GM19035 (cell line): ENCODE results near the gene KLC1.
"Not testable (repeated sequence)": the region's sequence is repeated elsewhere in the genome, so short reads cannot be mapped to it uniquely, and the experiment has no call there.

Source experiments
- ATAC-seq: cut with Tn5 transposase; IDR thresholded peaks from one replicate; pipeline ENCODE4 v1.9.1; 2021; ENCODE audit not compliant: unreplicated experiment

KLC1 gene

DNA sequence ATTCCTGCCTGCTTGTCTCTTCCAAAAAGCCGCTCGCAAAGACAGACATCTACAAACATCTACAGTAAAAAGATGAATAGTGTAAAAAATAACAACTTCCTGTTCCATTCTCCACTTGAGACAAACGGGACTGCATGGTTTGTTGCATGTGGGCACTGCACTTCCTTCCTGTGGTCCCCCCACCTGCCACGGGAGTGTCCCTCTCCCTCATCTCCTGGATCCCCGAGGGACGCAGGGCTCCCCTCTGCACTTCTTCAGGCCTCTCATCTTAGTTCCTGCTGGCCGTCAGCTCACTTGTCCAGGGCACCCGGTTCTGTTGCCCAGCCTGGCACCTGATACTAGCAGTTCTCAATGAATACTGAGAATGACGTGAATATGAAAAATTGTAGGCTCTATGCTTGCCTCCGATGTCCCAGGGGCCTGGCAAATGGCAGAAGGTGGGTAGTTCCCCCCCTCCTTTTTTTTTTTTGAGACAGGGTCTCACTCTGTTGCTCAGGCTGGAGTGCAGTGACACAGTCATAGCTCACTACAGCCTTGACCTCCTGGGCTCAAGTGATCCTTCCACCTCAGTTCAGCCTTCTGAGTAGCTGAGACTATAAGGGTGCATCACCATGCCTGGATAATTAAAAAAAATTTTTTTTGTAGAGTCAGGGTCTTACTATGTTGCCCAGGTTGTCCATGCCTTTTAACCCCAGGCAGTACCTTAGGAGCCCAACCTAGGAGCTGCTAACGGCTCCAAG, 3.5 kb upstream of the KLC1 start:
- ATAC-seq, result no peak

DNA sequence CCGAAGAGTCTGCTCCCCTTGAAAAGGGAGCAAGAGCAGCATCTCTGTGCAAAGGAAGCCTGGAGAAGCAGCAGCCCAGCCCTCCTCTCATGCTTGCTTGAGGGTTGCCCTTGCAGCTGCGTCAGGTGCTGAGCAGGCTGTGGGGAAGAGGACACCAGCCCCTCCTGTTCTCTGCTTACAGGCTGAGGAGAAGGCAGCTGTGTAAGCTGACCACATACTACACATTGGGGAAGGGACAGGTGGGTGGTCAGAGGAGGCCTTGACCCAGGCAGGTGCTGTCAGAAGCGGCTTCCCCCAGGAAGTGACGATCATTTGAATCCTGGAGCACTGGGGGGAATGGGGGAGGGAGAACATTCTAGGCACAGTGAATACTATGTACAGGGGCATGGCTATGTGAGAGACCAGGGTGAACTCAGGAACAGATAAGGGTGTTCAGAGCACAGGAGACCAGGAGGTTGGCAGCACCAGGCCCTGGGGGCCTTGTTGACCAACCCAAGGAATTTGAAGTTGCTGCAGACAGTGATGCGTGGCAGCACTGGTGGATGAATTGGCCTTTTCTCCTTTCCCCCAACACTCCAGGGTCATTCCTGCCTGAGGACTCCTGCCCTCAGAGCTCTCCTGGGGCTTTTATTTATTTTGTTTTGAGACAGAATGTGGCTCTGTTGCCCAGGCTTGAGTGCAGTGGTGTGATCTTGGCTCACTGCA, 2.7 kb upstream of the KLC1 start:
- no peak for ATAC-seq

DNA sequence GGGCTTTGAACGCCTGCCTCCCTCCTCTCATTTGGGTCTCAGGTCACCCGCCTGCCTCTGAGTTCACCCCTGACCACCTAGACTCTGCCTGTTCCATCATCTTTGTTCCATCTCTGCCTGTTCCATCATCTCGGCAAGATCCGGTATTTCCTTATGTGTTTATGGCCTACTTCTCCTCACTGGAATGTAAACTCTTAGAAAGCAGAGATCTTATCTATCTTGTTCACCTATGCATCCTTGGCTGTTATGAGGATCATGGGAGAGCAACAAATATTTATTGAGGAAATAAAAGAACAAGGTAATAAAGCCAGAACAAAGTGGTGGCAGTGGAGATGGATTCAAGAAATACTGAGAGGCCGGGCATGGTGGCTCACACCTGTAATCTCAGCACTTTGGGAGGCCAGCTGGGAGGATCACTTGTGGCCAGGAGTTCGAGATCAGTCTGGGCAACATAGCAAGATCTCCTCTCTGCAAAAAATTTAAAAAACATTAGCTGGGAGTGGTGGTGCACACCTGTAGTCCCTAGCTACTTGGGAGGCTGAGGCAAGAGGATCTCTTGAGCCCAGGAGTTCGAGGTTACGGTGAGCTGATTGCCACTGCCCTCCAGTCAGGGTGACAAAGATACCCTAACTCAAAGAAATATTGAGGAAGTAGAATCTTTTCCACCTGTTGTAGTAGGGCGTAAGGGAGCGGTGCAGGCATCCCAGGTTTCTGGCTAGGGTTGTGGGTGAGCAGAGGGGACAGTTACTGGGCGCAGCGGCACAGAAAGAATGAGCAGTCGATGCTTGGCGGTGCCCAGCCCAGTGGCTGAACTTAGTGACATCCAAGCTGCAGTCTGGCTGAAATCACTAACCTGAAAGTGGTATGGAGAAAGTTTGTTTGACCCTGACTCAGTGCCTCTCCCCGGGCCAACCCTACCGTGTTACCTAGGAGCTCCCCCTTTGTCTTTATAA, 1.7 kb upstream of the KLC1 start:
- no peak for ATAC-seq

DNA sequence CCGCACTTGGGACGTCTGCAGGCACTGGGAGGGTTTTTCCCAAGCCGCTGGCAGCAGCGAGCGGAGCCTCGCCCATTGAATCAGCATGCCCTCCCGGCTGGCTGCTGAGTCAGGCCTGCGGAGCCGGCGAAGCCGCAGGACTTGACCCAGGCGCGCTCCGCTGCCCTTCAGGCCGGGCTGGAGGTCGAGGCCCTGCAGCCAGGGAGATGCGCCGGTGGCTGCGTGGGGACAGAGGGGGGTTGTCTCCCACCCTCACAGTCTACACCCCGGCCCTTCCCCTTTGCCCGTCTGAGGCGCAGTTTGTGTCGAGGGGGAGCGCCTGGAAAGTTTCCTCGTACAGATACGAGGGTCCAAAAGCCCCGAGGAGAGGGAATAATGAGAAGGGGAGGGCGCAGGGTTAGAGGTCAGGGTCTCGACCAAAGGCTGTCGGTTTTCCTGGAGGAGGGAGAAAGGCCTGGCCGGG, 759 bp upstream of the KLC1 start:
- no peak for ATAC-seq

DNA sequence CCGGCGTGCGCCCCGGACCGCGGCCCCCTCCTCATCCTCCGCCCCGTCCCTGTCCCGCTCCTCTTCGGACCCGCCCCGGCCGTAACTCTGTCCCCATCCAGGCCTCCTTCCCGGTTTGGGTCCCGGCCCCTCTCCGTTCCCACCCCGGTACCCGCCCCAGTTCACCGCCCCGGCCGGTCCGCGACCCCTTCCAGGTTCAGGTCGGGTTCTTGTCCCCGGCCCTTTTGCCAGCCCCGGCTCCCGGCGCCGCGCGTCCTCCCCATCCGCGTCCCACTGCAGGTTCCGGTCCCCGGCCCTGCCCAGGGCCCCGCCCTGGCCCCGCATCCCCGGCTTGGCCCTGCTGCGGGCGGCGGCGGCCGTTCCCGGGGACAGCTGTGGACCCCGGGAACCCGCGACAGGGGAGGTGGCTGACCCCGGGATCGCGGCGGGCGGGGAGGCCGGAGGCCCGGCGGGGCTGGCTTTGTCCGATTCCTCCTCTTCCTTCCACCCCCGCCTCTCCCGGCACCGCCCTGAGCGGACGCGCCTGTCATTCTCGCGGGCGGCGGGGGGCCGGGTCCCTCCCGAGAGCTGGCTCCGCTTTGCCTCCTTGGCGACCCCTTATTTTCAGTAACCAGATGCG, 601 bp downstream of the KLC1 start:
- ATAC-seq, result peak; percentile 41

DNA sequence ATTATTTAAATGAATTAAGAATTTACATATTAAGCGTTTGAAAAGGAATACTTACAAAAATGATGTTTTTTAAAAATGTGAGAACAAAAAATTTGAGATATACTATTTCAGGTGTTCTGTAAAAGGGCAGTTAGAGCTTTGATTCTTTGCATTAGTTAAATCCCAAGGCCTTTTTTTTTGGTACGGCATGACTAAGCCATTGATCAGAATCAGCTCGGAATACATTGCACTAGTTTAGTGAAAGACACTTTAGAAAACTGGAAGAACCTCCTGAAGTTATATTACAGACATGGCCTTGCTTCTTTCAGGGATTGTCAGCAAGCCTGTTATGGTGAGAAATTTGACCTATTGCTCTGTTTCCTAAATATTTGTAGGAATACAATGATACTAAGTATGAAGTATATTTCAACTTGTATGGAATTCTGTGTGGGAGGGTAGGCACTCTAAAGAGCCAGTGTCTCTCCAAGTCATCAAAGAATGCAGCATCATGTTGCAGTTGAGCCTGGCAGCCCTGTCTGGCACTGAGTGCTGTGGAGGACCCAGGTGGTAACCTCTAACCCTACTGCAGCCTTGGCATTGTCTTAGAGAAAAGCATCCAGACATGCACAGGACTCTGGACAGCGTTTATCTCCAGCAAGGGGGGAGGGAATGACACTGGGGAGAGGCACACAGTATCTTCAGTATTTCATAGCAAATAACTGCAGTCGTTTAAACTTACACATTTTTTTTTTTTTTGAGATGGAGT, 1.5 kb downstream of the KLC1 start:
- ATAC-seq, result no peak

DNA sequence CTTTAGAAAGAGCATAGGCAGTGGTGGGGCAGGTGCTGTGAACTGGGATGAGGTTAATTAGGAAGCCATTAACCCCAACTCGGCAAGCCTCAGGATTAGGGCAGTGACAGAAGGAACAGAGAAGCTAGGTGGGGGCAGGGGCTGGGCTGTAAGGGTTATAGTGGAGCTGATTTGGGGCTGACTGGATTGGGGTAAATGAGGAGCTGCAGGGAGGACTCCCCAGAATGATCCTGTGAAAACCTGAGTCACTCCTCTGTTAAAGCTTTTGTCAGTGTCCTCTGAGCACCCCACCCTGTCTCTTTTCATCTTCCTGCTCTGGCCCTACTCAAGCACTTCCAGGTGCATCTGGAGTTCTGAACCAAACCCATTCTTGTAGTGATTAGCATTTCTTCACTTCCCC, 4.4 kb downstream of the KLC1 start:
- no peak for ATAC-seq

DNA sequence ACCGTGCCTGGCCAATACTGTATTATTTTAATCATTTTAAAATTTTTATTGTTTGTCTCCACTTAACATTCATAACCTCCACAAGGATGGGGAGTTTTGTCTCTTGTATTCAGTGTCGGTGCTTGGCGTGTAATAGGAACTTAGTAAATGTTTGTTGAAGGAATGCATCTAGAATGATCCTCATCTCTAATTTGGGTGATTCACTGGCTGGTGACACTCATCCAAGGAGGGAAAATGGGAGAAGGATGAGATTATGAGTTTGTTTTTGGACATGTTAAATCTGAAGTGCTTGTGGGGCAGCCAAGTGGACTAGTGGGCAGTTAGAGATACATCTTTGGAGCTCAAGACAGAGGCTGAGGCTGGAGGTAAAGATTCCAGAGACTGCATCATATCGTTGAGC, 5.1 kb downstream of the KLC1 start:
- no peak for ATAC-seq

DNA sequence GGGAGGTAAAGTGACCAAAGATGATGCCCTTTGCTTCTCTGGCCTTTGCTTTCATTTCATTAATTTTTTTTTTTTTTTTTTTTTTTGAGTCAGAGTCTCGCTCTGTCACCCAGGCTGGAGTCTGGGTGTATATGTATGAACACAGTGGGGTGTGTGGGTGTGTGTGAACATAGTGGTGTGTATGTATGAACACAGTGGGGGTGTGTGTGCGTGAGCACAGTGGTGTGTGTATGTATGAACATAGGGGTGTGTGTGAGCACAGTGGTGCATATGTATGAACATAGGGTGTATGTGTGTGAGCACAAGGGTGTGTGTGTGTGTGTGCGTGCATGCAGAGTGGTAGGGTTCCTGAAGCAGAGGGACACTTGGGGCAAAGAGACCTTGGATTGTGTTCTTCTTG, 9.6 kb downstream of the KLC1 start:
- ATAC-seq, result no peak

DNA sequence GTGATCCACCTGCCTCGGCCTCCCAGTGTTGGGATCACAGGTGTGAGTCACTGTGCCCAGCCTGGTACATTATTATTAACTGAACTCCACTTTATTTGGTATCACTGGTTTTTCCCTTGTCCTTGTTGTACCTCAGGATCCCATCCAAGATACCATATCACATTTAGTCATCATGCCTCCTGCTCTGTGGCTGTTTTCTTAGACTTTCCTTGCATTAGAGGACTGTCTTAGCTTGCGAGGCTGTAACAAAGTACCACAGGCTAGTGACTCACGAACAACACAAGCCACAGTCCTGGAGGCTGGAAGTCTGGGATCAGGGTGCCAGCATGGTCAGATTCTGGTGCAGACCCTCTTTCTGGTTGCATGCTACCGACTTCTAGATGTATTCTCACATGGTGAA, 12.2 kb downstream of the KLC1 start:
- ATAC-seq, result no peak

DNA sequence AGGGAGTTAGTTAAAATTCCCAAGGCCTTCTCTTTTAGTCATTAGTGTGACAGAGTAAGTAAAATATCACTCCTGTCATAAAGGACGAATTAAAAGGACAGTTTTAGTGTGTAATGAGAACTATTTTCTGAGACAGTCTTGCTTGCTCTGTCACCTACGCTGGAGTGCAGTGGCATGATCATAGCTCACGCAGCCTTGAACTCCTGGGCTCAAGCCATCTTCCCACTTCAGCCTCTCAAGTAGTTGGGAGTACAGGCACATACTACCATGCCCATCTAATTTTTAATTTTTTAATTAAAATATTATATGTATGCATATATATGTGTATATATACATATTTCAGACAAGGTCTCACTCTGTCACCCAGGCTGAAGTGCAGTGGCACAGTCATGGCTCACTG, 17.2 kb downstream of the KLC1 start:
- no peak for ATAC-seq

DNA sequence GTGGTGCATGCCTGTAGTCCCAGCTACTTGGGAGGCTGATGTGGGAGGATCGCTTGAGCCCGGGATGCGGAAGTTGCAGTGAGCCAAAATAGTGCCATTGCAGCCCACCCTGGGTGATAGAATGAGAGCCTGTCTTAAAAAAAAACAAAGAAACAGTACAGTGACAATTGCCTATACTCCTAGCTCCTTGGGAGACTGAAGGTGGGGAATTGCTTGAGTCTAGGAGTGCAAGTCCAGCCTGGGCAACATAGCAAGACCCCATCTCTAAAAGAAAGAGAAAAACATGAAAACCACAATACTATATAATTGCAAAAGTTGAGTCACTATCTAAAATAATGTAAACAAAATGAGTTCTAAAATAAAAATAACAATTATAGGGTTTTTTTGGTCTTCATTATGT, 20.0 kb downstream of the KLC1 start:
- no peak for ATAC-seq

DNA sequence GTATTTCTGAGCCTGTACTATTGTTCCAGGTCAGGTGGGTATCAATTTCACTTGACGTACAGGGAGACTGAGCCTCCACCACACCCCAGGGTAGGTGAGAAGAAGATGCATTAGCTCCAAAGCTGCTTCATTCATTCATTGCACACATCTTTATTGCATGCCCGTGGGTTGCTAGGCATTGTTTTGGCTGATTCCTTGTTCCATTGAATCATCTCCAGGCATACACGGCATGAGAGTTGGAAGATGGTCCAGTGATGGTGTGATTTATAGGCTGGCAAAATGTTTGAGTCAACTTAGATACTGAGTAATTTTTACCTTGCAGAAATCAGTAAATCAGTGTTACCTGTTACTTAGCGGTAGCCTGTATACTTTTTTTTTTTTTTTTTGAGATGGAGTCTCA, 21.2 kb downstream of the KLC1 start:
- no peak for ATAC-seq

DNA sequence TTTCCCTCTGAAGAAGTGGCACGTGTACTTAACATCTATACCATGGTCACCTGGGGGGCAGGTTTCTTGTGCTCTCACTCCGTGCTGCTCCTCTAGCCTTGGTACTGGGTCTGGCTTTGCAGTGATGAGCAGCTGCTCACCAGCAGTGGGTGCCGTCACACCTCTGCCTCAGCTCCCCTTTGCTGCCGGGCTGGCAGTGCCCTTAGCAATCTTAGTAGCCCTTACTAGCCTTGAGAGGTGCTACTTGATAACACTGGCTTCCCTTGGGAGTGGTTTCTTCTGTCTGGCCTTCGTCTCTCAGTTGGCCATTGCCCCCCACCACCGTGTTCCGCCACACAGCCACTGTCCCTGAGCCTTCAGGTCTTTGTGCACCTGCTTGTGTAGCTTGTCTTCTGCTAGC, 22.6 kb downstream of the KLC1 start:
- no peak for ATAC-seq

DNA sequence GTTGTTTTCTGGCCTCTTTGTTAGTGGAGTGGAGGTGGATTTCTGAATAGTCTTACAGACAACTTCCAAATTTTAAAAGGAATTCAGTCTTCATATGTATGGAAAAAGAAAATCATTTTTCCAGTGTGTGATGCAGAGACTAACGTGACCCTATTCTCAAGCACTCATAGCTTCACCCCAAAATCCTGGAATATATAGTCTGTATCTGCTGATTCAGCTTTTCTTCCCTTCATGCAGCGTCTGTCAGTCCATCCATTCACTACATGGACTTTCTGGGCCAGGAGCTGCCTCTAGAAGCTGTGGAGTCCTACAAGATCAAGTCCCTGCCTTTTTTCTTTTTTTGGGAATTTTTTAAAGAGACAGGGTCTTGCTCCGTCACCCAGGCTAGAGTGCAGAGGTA, 23.8 kb downstream of the KLC1 start:
- no peak for ATAC-seq

DNA sequence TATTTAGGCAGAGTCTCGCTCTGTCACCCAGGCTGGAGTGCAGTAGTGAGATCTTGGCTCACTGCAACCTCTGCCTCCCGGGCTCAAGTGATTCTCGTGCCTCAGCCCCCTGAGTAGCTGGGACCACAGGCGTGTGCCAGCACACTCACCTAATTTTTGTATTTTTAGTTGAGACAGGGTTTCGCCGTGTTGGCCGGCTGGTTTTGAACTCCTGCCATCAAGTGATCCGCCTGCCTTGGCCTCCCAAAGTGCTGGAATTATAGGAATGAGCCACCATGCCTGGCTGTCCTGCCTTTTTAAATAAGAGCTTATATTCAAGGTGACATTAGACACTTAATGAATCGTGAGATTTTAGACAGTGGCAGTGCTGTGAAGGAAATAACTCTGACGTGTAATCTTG, 24.3 kb downstream of the KLC1 start:
- not testable (repeated sequence) for ATAC-seq

DNA sequence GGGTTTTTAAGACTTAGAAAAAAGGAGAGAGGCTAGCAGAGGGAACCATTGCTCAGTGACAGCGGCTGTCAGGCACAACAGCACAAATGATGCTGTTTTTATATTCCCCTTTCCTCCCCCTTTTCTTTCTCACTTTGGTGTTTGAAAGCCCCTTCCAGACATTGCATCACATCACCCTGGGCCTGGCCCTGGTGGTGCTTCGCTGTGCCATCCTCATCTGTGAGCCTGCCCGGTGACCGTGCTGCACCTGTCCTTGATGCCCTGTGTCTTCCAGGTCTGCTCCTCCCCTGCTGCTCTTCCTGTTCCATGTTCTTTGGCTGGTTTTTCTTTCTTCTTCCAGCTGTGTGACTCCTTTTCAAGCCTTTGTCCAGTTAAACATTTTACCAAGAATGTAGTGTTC, 24.8 kb downstream of the KLC1 start:
- no peak for ATAC-seq

DNA sequence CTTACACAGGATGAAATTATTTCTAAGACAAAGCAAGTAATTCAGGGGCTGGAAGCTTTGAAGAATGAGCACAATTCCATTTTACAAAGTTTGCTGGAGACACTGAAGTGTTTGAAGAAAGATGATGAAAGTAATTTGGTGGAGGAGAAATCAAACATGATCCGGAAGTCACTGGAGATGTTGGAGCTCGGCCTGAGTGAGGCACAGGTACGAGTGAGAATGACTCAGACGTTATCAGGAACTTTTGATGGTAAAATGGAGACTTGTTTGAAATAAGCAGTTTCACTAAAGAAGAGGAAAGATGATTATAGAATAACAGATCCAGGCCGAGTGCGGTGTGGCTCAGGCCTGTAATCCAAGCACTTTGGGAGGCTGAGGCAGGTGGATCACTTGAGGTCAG, 25.6 kb downstream of the KLC1 start:
- no peak for ATAC-seq

DNA sequence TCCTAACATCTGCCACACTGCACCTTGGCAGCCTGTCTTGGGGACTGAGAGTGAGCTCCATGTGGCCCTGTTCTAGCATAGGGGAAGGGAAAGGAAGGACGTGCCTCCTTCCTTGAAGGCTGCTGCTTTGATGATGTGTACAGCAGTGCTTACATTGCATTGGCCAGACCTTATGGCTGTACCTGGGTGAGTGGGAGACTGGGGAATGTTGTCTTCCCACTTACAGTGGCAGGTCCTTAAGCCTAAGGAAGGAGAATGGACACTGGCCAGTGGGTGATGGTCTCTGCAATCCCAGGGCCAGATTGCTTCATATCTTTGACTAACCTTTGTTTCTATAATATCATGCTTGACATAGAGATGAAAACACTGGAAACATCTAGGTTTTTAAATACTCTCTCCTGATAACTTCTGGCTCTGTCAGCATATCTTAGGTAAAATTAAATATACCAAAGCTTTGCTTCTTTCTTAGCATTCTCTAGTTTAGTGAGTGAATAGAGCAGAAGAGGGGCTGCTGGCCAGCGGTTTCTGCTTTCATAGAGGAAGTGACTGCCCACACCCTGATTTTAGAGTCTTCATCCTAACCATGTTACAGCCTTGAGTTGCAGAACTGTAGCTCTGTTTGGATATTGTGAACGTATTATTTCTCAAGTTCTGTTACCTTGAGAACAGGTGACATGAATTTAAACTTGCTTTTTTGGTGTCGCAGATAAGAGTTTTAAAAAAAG, 27.2 kb downstream of the KLC1 start:
- ATAC-seq, result no peak

DNA sequence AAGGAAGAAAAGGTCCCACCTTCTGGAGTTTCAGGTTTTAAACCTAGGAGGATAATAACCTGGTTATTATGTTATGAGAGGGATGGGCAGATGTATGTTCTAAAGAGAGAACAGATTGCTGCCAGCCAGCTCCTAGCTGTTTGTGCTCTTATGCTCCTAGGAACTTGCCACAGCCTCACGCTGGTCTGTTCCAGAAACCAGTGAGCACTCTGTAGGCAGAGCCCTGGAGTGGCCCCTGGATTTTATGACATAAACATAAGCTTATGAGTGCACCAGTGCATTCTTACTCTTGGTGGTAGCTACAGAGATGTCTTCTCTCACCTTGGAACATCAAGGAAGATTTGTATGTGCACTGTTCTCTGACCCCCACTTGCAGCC, 27.7 kb downstream of the KLC1 start:
- no peak for ATAC-seq
